NCI-H446 (cell line): Measurements from ENCODE around the gene LAMC1.

Experiments
- DNase-seq, 2 experiments: peaks; one replicate each; lab custom pipeline; 2025; lab: John Stamatoyannopoulos, UW

LAMC1 gene

DNA sequence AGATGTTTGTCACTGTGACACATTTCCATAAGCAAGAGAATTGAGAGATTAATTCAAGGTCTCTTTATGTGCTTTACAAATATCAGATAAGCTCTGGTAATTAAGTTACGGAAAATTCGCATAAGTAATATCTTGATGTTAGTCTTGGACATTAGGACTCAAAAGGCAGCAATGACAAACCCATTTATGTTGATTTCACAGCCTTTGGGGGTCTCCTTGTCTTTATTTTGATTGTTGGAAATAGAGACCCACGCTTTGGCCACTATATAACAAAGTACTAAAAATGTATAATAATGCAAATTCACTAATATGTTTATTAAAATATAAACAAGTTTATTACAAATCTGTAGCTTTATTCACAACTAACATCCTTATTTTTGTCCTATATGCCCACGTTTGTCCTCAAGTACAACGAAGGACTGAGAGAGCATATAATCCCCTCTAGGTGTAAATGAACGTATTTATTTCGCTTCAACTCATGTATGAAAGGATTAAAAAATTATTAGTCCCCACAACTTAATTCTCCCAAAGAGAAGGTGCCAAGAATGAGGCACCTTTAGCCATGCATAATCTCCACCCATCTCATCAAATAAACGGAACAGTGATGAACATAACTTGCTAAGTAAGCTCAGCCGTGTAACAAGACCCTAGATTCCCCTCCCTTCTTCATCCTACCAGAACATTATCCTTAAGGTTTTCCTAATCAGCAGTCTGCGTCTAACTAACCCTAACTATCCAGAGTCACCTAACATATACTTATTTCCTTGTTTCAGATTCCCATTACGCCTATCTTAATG lies 1.6 kb upstream of the LAMC1 start:
- no peak for DNase-seq

DNA sequence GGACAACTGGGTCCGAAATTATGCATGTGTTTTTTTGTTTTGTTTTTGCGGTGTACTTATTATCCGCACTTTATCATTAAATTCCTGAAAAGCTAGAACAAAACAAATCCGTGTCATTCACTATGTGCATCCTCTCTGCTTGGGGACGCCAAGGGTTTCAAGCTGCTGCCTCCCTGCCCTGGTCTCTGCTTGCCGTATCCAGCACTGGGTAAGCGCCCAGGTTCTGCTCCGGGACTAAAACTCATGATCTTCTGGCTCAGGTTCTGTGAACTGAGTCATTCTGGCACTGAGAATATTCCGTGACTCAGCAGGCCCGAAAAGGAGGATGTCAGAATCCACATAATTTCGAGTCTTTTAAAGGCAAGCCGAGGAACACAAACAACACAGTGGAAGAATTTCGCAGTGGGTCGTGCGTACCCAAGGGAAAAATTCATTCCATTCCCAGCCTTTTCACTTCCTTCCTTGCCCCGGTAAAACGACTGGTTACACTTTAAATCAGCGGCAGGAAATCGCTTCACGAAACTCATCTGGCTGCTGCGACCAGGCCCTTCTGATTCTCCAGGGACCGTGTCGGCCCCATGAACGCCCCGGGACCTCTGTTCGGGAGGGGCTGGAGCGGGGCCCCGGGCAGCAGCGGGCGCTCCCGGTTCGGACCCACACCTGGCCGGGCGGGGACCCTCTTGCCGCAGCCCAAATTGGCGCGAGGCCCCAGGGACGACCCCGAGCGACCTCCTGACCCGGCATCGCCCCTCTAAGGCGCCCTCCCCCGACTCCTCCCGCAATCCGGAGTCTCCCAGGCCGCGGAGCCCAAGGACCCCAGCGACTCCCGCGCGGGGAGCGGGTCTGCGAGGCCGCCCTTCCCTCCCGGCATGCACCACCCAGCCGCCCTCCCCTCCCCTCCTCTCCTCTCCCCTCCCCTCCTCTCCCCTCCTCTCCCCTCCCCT lies 746 bp upstream of the LAMC1 start:
- DNase-seq = peak; percentile 75 to 88

DNA sequence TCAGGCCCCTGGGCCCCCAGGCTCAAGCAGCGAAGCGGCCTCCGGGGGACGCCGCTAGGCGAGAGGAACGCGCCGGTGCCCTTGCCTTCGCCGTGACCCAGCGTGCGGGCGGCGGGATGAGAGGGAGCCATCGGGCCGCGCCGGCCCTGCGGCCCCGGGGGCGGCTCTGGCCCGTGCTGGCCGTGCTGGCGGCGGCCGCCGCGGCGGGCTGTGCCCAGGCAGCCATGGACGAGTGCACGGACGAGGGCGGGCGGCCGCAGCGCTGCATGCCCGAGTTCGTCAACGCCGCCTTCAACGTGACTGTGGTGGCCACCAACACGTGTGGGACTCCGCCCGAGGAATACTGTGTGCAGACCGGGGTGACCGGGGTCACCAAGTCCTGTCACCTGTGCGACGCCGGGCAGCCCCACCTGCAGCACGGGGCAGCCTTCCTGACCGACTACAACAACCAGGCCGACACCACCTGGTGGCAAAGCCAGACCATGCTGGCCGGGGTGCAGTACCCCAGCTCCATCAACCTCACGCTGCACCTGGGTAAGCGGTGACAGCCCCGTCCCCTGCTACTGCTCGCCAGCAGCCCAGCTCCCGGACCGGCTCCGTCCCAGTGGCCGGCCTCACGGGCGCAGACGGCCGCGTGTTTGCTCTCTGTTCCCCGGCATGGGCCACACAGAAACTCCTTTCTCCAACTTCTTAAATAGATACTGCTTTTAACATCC lies 539 bp downstream of the LAMC1 start:
- peak in 1 of 2 experiments; percentile 37 for DNase-seq

DNA sequence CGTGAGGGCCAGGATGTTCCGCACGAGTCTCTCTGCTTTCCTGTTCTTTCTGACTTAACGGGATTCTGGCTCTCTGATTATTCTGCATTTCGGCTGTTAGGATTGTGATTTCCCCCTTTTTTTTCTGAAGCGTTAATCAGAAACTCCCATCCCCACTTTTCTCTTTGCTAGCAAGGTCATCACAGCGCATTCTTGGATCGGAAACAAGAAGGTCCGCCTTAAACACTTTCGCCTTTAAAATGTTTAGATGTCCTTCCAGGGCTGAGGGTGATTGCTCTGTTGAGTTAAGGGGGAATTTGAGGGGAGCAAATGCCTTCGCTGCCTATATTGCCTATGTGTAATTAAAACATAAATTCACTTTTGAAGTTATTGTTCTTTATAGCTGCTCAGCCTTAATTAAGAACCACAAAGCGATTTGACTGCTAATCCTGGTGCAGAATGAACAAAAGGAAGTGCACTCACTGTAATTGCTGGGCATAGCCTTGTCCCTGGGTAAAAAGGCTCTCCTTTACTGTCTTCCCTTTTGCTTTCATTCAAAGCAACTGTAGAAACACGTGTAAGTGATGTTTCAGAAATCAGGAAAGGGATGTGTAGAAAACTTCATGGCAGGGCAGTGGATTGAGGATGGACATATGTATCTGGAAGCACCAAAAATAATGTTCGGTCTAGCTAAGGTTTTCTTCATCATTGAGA lies 1.2 kb downstream of the LAMC1 start:
- no peak for DNase-seq

DNA sequence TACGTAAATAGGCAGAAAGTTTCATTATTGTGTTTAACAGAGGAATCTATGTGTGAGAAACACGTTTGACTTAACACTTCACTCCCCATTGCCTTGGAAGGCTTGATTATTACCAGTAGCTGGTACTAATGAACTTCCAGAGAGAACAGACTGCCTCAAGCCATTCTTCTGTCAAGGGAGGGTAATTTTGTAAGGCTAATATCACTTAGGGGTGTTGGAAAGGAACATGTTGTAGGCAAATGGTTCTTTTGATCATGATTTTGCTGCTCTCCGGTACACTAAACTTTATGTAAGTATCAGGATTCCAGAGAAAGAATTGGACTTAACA lies 1.8 kb downstream of the LAMC1 start:
- no peak for DNase-seq

DNA sequence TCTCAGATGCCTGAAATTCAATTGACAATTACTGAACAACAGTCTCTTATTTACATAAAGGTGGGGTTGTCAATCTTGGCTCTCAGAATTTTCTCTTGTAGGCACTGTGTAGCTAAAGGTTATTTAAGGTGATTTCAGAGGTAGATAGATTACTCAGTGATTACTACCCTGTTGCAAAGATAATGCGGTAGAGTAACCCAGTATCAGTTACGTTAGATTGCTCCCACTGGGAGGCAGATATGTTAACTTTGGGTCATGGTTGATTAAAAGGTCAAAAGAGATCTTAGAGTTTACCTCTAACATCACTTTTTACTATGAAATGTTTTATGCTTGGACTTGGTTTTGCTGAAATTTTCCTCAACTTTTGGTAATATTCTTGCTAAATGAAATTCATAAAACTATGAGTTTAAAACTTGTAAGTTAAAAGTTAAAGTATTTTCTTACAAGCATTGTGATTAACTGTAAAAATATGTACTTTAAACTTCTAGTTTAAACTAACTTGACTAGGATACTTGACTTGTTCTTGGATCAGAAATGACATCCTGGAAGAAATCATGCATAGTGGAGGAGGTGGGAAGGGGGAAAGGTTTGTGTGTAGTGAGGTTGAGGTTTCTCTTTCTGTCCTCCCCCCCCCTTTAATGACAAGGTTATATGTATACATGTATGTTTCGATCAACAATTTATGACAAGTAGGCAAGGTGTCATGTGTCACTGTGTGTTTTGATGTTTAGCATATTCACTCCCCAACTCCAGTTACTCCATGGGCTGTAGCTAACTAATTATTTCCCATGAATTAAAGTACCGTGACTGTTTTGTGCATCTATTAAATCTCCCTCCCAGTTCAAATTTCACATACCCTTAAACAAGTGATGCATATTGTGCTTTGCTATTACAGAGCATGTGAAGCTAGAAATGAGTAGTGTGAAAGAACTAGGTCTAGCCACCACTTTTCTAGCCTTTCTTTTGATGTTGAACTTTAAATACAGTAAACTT lies 2.9 kb downstream of the LAMC1 start:
- DNase-seq = no peak

DNA sequence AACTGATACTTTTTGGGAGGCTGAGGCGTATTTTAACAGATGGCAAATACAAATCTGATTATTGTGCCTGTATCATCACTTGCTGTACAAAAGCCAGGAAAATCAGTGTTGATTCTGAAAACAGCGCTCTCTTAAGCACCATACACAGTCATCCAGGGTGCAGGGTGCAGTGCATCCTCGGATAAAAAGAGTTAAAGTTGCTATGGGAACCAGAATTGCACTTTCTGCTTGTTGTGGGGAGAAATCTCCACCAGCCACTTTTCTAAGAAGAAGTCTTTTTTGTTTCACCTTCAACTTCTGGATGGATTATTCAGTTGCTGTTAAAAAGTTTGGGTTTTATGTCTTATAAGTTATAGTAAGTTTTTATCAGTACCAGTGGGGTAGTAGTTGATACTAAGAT lies 3.8 kb downstream of the LAMC1 start:
- no peak for DNase-seq

DNA sequence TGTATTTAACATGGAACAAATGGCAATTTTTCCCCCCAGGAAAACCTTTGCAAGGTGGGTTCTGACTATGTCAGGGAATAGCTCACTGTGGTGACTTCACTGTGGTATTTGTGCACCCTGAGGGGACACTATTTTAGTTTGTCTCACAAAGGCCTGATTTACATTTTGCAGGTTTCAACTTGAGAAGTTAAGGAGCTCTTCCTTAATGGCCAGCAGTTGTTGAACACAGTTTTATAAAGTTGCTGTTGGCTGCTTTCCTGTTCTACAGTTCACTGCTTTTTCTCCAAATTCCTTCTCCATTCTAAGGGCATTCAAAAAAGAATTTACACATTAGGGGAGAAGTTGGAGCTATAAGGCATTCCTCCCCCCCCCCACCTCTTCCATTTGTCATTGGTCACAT lies 4.6 kb downstream of the LAMC1 start:
- no peak for DNase-seq

DNA sequence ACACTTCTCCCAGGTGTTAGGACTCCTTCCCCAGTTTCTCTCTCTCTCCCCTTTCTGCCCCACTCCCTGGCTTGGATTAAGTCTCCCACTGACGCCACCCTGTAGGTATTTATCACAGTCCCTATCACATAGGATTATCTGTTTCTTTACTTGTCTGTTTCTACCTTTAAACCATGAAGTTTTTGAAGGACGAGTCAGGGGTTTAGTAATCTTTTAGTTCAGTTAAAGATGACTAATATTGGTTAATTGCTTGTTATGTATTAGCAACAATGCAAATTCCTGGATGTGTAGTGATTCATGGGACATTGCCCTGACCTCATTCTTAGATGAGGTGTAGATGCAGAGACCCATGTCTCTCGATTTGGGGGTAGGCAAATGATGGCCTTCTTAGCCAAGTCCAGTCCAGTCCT lies 6.4 kb downstream of the LAMC1 start:
- DNase-seq = no peak

DNA sequence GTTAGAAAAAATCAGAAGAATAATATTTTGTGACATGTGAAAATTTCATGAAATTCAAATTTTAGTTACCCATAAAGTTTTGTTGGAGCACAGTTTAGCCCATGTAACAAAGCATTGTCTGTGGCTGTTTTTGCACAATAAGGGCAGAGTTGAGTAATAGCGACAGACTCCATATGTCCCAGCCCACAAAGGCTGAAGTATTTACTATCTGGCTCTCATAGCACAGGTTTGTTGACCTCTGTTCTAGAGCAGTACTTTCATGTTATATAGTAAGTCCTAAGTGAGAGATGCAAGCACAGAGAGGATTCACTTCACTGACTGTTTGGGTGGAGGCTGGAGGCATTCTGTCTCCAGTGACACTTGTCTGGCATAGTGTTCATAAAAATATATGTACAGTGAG lies 6.8 kb downstream of the LAMC1 start:
- no peak for DNase-seq

DNA sequence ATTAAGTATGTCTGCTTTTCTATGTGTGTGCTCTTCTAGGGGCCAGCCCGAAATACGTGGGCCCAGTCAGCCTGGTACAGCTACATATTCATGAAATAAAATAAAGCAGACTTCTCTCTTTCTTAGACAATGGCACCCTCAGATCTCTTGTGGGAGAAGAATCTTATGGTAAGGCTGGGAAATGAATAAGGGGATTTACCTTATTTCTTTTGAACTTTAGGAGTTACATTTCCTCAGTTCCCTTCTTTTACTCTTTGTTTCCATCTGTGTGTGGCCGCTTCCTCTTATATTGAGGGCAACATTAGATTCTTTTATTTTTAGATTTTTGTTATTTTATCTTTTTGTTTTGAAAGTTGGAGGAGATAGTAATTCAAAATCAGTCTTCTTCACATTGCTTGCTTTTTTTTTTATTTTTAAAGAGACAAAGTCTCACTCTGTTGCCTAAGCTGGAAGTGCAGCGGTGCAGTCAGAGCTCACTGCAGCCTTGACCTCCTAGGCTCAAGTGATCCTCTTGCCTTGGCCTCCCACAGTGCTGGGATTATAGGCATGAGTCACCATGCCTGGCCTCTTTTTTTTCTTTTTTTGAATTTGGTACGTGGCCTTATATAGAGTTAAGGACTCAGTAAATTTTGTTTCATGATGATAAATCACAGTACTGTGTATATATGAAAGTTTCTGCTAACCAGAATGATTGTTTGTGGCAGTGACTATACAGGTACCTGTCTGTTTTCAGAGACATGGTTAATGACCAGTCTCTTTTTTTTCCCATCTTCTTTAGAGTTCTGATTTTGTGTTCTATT lies 9.1 kb downstream of the LAMC1 start:
- DNase-seq = no peak

DNA sequence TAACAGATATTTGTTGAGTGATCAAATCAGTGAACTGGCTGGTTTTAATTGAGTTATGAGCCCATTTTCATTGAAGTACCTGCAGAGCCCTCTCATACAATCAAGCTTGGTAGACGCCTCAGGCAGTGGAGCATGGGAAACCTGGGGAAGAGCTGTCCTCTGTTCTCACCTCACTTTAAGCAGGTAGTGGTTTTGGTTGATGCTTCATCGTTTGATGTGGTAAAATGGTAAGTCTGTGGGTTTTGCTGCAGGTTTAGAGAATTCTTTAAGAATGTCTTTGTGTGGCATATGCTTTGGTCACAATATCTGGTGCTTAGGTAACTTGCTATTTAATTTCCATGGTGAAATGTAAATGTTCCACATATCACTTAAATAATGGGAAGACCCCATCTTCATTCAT lies 10.0 kb downstream of the LAMC1 start:
- DNase-seq = no peak

DNA sequence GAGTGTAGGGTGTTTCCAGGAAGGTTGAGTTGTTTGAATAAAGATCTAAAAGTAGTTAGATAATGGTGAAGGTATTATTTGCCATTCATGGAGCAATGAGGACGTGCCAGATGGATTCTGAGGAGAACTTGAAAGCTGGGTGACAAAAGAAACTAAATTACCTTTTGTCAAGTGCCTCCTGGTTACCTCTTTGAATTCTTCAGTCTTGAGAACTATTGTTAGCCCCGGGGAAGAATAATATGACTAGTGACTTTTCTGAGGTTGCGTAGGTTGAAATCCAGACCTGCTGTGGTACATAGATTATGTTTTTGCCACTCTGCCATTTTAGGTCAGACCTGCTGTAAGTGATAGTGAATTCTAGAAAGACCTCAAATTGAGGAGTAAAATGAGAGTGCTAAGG lies 11.5 kb downstream of the LAMC1 start:
- DNase-seq = no peak

DNA sequence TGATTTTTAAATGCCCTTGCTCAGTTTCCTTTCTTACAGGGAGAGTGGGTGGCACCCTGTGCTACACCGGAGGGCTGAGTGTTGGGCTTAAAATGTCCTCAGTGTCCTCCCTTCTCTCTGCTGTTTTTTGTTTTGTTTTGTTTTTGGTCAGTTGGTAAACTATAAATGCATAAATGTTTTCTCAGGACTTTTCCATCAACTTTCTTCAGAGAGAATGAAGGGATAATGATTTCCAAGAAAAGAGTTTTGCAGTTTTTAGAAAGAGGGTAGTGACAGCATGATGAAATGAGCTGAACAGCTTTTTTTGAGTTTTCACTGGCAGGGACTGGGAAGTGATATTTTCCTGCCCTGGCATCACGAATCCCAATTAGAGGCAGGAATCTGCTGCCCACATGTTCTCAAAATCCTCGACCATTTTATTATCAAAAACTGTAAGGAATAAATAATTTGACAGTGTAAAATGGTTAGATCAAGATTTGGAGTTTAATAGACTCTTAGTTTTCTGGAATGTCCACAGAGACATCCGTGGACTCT lies 15.2 kb downstream of the LAMC1 start:
- DNase-seq = no peak

DNA sequence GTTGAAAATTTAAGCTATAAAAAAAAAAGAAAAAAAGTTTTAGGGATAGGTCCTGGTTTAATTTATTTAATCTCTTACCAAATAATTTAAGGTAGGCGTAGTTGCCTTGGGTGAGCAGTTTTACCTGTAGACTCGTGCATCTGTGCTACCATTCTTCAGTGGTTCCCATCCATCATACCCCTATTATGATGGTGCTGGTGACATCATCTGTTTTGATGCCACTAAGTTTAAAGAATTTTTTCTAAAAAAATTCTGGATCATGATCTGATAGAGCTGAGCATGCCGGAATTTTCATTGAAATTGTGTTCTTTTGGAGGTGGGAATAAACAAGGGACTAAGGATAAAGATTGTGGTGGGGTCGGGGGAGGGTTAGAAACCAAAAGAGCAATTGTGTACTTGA lies 15.7 kb downstream of the LAMC1 start:
- DNase-seq = no peak

DNA sequence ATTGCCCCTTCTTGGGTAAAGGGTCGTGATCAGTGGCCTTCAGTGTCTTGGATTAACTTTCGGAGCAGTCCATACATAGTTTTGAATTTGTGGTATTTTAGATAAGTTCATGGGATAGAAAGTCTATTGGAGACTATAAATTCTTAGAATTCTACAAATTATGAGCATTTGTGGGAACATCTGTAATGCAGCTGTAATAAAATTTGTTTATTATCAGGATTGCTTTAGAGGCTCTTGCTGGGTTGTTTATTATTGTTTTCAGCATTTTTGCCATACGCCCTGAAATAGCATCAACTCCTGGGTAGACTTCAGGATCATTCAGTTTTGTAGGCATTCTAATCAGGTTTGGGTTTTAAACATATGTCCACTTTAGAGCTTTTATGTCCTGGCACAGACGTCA lies 16.1 kb downstream of the LAMC1 start:
- no peak for DNase-seq

DNA sequence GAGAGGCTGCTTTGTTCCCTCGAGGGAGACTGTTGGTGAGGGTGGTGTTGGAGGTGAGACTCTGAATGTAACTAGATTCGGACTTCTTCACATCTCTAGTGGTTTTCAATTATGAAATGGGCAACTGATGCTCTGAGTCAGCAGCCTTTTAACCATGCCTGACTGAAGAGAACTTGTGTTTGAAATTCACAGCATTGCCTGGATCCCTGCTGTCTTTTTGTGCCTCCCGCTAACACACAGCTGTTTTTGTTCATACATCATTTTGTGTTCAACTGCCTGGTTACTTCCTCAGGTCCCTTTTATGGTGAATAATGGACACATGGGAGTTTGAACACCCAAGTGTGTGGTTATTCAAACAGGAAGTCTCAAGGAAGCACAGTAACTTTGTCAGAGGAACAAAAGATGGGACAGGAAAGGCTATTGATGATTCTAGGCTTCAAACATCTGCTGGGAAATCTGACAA lies 16.8 kb downstream of the LAMC1 start:
- peak; percentile 67 to 73 for DNase-seq

DNA sequence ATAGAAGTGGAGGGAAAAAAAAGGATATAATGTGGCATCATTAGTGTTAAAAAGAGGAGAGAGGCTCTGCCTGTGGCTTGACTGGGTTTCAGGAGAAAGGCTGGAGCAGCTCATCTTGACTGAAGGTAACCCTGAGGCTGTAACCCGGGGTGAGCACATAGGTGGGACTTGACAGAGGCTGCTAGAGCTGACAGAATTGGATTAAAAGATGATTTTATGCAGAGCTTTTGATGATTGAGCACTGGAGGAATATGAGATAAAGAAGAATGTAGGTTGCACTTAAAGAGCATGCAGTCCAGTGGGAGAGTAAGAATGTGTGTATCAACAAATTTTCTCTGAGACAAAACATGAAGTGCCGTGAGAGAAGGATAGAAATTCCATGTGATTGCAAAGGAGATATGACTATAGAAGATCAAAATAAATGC lies 17.3 kb downstream of the LAMC1 start:
- no peak for DNase-seq

DNA sequence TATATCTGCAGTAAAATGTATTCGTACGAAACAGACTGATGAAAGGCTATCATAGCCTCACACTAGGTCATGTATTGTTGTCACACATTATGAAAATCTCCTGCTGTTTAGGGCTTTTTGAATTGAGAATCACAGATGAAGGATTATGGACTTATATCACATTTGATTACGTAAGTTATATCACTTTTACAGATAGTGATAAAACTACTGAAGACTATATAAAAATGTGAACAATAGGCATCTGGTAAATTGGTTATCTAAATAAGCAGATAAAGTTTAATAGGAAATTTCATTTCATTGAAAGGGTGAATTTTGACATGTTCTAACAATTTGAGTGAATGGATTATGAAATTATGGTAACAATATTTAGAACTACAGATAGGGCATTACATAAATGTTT lies 20.0 kb downstream of the LAMC1 start:
- no peak for DNase-seq
